GM21390 (cell line): Measurements from ENCODE around the gene RFLNA.
"Not testable (repeated sequence)": the region's sequence is repeated elsewhere in the genome, so short reads cannot be mapped to it uniquely, and the experiment has no call there.

Source experiments
- ATAC-seq: cut with Tn5 transposase; IDR thresholded peaks from one replicate; pipeline ENCODE4 v1.9.1; 2021; ENCODE audit not compliant: unreplicated experiment

The RFLNA gene

DNA sequence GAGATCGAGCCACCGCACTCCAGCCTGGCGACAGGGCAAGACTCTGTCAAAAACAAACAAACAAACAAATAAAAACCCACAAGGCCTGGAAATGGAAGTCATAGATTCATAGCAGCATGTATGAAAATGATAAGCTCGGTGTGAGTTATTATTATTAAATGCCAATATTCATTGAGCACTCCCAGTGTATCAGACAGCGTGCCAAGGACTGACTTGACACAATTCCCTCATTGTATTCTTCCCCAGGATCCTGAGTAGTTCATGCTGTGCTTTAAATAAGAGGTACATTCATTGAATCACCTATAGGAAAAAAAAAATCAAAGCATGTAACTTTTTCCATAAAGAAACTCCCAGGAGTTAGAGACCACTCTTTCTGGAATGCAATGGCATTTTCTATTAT, 12.6 kb upstream of the RFLNA start:
- ATAC-seq: no peak

GRCh38 chr12:124283326-124283725, 11.6 kb upstream of the RFLNA start:
- ATAC-seq: no peak

DNA sequence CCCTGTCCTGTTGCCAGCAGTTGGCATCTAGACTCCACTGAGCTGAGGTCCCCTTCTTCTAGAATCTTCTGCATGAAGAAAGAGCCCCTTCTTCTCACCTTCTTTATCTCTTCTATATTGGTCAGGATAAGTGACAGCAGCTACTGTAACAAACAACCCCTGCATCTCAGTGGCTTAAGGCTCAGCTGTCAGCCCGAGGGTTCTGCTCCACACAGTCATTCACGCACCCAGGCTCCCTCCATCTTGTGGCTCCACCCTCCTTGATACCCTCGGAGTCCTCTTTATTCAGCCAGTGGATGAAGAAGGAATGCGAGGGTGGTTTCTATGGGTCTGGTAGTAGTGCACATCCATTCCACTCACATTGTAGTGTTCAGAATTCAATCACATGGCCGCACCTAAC, 10.5 kb upstream of the RFLNA start:
- no peak for ATAC-seq

DNA sequence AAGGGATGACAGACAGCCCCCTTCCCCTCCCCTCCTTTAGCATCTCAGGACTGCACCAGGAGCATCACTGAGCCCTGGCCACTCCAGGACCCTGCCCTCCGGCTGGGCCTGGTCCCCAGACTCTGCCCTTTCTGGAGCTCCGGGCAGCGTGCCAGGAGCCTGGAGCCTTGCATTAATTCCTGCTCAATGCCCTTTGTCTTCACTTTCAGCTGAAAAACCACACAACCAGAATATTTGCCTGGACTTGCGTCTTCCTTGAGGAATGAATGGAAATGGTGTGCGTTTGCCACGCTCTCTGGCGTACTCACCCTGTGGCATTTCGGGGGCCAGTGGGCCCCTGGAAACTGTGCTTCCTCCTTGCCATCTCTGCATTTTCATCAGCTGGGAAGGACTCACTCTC, 8.5 kb upstream of the RFLNA start:
- ATAC-seq: no peak

GRCh38 chr12:124286971-124287370, 7.9 kb upstream of the RFLNA start:
- no peak for ATAC-seq

DNA sequence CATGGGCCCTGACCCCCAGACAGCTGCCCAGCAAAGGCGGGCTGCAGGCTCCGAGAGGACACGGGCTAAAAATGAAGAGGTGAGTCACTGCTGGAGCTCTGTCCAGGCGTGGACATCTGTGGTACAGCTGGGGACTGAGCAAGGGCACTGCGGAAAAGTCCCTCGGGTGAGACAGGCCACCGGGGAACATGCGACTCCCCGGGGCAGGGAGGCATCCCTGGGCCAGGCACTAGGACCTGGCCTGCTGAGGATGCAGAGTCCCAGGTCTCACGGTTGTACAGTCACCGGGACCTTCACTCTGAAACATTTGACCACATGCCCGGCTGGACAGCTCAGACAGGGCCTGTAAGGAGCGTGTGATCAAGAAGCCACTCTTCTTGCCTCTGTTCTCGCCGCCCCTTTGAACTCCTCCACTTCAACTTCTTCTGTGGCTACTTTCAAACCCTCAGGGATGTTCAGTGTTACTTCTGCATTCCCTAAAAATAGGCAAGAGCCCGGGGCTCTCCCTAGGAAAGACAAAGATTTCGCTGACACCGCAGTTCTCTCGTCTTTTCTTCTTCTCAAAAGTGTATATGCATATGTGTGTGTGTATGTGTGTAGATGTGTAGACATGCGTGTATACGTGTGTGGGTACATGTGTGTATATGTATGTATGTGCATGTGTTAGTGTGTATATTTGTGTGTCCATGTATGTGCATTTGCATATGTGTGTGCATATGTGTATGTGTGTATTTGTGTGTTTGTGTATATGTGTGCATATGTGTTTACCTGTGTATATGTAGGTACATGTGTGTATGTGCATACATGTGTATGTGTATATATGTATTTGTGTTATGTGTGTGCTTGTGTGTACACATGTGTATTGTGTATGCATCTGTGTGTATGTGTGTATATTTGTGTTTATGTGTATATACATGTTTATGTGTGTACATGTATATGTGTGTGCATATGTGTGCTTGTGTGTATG, 5.0 kb upstream of the RFLNA start:
- ATAC-seq: no peak

GRCh38 chr12:124292385-124292784, 2.5 kb upstream of the RFLNA start:
- ATAC-seq: no peak

DNA sequence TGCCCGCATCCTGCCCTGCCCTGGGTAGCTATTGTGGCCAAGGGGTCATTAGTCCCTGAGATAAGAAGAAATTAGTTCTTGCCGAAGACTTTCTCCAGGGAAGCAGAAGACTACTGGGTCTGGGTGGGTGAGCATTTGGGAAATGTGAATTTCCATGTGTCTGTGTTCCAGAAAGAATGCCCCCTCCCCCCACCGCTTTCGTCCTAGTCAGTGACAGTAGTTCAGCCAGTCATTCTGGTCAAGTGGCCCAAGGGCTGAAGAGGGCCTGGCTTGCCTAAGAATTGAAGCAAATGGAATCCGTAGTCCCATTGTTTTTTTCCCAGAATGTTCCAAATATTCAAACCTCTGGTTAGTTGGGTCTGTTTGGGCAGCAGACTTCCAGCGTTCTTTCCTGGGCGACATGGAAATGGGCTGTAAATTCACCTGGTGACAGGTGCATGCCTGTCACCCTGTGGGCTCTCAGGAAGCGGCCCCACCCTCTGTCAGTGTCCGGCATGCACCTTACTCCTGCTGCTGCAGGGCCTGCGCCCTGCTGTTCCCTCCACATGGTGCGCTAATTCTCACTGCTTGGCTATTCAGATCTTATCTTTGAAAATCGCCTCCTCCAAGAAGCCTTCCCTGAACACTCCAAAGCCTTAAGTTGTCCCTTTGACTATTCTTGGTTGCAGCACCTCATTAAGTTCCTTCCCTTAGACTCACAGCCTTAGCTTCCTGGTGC, 1.4 kb upstream of the RFLNA start:
- no peak for ATAC-seq

DNA sequence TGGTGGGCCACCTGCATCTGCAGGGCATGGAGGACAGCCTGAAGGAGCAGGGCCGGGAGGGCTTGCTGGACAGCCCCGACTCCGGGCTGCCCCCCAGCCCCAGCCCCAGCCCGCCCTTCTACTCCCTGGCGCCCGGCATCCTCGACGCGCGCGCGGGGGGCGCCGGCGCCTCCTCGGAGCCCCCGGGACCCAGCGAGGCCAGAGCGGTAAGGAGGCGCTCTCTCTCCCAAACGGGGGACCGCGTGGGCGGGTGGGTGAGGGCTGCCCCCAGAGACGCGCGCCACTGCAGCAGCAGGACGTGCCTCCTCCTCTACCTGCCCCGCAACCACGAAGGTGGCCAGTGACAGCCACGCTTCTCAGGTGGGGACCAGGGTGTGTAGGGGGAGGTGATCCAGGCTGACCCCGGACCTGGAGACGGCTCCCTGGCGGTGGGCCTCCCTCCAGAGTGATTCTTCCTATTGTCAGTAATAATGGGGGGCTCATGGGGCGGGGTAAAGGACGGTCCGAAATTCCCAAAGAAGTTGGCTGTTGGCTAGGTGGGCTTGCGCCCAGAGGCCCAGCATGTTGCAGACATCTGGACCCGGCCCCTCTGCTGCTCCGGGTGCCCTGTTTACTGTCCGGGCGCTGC, 652 bp downstream of the RFLNA start:
- no peak for ATAC-seq

DNA sequence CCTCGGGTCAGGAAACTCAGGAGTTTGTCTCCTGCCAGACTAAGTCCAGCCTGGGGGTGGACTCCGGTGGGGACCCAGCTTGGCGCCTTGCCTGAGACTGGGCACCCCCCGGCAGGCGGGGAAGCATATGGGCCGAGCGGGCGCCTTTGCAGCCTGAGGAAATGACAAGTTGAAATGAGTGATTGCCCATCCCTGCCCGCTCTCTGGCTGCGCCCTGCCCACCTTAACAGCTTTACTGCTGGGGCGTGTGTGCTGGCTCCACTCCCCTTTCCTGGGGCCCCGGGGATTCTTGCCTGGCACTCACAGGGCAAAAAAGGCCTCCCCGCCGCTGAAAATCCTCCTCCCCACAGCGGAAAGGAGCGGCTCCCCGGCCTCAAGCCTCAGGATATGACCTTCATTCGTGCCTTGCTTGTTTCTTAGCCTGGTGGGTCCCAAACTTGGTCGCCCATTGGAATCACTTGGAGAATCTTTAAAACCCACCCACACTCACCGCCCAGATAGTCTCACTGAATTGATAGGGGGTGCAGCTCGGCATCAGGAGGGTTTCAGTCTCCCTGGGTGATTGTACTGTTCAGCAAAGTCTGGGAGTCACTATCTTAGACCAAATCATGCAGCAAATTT, 1.5 kb downstream of the RFLNA start:
- ATAC-seq: no peak

DNA sequence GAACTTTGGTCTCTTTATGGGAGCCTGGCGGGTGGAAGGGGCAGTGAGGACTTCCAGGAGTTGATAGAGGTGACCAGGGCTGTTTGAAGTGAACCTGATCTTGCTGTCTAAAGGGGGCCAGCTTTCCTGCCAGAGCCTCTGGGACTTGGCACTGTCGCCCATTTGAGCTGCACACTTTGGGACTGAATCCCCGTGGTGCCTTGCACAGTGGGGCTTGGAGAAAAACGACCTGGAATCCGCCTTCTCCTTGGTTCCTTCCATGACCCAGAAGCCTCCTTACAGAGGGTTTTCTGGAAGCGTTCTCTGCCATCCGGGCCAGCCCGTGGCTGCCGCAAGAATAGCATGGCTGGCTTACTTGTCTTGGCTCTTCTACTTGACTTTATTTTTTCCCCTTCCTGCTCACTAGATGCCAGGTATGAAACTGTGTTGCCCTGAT, 2.0 kb downstream of the RFLNA start:
- no peak for ATAC-seq

- no peak for ATAC-seq
These were observed 2.5 kb downstream of the RFLNA start for GRCh38 chr12:124297389-124297788.

GRCh38 chr12:124297856-124298255, 3.0 kb downstream of the RFLNA start:
- ATAC-seq: no peak

DNA sequence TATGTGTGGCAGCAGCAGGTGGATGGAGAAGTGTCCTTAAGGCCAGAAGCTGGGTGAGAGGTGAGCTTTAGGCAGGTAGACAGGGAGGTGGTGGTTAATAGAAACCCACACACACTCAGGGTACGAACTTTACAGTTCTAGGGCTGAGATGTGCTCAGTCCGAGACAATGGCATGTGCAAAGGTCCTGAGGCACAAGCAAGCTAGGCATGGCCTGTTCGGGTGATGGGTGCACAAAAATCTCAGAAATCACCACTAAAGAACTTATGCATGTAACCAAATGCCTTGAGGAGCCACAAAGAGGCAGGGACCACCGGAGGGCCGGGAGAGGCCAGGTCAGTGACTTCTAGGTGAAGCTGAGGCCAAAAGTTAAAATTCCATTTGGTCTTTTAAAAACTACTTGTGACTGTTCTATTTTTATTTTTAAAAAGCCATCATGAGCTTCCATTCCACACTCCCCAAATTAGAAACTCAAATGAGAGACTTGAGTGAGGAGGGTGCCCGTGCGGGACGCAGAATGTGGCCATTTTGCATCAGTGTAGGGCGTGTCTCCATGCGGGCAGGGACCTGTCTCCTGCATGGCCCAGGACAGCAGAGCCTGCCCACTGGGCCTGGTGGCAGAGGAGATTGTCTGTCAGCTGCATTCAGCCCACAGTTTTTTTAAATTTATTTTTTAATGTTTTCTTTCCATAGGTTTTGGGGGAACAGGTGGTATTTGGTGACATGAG, 4.0 kb downstream of the RFLNA start:
- ATAC-seq: no peak

GRCh38 chr12:124299628-124300388, 4.9 kb downstream of the RFLNA start:
- no peak for ATAC-seq

DNA sequence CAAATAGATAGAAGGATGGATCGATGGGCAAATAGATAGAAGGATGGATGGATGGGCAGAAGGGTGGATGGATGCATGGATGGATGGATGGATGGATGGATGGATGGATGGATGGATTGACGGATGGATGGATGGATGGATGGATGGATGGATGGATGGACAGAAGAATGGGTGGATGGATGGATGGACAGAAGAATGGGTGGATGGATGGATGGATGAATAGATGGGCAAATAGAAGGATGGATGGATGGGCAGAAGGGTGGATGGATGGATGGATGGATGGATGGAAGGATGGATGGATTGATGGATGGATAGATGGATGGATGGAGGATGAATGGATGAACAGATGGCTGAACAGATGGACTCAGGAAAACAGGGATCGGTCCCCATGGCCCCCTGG, 5.8 kb downstream of the RFLNA start:
- ATAC-seq: not testable (repeated sequence)

GRCh38 chr12:124301084-124301654, 6.3 kb downstream of the RFLNA start:
- ATAC-seq: no peak

GRCh38 chr12:124302241-124302806, 7.4 kb downstream of the RFLNA start:
- no peak for ATAC-seq
